ENCODE measurements around the gene ABR. TPM values are rescaled to one million over a fixed set of nuclear protein-coding genes. Genes with fewer than 3 reads are reported as not detected.

ABR gene
- polyA plus RNA-seq, 1 donor from 2014 or later: 34.5 TPM

DNA sequence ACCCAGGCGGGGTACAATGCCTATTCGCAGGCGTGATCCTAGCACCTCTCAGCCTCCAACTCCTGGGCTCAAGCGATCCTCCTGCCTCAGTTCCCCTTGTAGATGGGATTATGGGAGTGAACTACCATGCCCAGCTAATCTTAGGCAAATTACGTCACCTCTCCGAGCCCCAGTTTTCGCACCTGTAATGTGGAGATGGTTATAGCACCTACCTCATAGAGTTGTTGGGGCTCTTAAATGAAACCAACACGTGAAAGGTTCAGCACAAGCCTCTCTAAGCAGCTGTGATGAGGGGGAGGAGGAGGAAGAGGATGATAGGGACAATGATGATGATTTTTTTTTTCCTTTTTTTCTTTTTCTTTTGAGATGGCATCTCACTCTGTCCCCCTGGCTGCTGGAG lies 59.9 kb downstream of the ABR start:
- Histone ChIP-seq H3F3A (ENCODE audit: insufficient read depth, low read length, poor library complexity, severe bottlenecking) (no peaks in the 10 kb centered on the region), H3K9me2 (ENCODE audit: insufficient read depth, low read length) (no peaks in the 10 kb centered on the region), H2AFZ (ENCODE audit: low read depth, low read length) (no peak overlapping the region), H3K36me3 (ENCODE audit: insufficient read depth, low read length) (no peaks in the 10 kb centered on the region), H3K27me3 (ENCODE audit: insufficient read depth, low read depth, low read length) (no peaks in the 10 kb centered on the region), H3K27ac (ENCODE audit: low read length) (no peak overlapping the region), H3K4me2 (ENCODE audit: low read length) (no peak overlapping the region), H3K79me2 (replicated peaks; ENCODE audit: insufficient read depth, low read length) (peaks cover 3% of the 10 kb centered on the region), H3K9me3 (ENCODE audit: low read length) (no peaks in the 10 kb centered on the region), H4K20me1 (ENCODE audit: insufficient read depth) (no peaks in the 10 kb centered on the region), H3K9ac (ENCODE audit: low read length) (no peak overlapping the region), H3K4me3 (ENCODE audit: low read length) (no peak overlapping the region)
- TF ChIP-seq, protein P1, sequence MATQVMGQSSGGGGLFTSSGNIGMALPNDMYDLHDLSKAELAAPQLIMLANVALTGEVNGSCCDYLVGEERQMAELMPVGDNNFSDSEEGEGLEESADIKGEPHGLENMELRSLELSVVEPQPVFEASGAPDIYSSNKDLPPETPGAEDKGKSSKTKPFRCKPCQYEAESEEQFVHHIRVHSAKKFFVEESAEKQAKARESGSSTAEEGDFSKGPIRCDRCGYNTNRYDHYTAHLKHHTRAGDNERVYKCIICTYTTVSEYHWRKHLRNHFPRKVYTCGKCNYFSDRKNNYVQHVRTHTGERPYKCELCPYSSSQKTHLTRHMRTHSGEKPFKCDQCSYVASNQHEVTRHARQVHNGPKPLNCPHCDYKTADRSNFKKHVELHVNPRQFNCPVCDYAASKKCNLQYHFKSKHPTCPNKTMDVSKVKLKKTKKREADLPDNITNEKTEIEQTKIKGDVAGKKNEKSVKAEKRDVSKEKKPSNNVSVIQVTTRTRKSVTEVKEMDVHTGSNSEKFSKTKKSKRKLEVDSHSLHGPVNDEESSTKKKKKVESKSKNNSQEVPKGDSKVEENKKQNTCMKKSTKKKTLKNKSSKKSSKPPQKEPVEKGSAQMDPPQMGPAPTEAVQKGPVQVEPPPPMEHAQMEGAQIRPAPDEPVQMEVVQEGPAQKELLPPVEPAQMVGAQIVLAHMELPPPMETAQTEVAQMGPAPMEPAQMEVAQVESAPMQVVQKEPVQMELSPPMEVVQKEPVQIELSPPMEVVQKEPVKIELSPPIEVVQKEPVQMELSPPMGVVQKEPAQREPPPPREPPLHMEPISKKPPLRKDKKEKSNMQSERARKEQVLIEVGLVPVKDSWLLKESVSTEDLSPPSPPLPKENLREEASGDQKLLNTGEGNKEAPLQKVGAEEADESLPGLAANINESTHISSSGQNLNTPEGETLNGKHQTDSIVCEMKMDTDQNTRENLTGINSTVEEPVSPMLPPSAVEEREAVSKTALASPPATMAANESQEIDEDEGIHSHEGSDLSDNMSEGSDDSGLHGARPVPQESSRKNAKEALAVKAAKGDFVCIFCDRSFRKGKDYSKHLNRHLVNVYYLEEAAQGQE (IDR thresholded peaks at IDR 0.05; ENCODE audit: borderline replicate concordance): no peak
- no peak for TF ChIP-seq SMC3 (conservative IDR thresholded peaks at IDR 0.05; ENCODE audit: poor library complexity)
- no peak for TF ChIP-seq TAF1 (IDR thresholded peaks at IDR 0.05; ENCODE audit: low read depth)
- TF ChIP-seq POLR2AphosphoS5 (IDR thresholded peaks at IDR 0.05): no peak
- TF ChIP-seq MXI1 (conservative IDR thresholded peaks at IDR 0.05; ENCODE audit: poor library complexity, severe bottlenecking): no peak
- TF ChIP-seq, protein P2, sequence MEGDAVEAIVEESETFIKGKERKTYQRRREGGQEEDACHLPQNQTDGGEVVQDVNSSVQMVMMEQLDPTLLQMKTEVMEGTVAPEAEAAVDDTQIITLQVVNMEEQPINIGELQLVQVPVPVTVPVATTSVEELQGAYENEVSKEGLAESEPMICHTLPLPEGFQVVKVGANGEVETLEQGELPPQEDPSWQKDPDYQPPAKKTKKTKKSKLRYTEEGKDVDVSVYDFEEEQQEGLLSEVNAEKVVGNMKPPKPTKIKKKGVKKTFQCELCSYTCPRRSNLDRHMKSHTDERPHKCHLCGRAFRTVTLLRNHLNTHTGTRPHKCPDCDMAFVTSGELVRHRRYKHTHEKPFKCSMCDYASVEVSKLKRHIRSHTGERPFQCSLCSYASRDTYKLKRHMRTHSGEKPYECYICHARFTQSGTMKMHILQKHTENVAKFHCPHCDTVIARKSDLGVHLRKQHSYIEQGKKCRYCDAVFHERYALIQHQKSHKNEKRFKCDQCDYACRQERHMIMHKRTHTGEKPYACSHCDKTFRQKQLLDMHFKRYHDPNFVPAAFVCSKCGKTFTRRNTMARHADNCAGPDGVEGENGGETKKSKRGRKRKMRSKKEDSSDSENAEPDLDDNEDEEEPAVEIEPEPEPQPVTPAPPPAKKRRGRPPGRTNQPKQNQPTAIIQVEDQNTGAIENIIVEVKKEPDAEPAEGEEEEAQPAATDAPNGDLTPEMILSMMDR (IDR thresholded peaks at IDR 0.05; ENCODE audit: poor library complexity, severe bottlenecking): no peak
- TF ChIP-seq EZH2 (IDR thresholded peaks at IDR 0.05; ENCODE audit: borderline replicate concordance, insufficient read depth, low read length, poor library complexity, severe bottlenecking): no peak
- no peak for TF ChIP-seq RAD21 (conservative IDR thresholded peaks at IDR 0.05)
- no peak for TF ChIP-seq EP300 (conservative IDR thresholded peaks at IDR 0.05; ENCODE audit: poor library complexity, severe bottlenecking)

GRCh38 chr17:1116602-1117001 lies 63.2 kb downstream of the ABR start:
- Histone ChIP-seq H3K36me3 (ENCODE audit: insufficient read depth, low read length) (no peaks in the 10 kb centered on the region), H3K4me2 (ENCODE audit: low read length) (no peak overlapping the region), H3K27ac (ENCODE audit: low read length) (no peak overlapping the region), H4K20me1 (ENCODE audit: insufficient read depth) (no peaks in the 10 kb centered on the region), H2AFZ (ENCODE audit: low read depth, low read length) (no peak overlapping the region), H3K4me3 (ENCODE audit: low read length) (no peak overlapping the region), H3K9ac (ENCODE audit: low read length) (no peak overlapping the region), H3K9me2 (ENCODE audit: insufficient read depth, low read length) (no peaks in the 10 kb centered on the region), H3K27me3 (ENCODE audit: insufficient read depth, low read depth, low read length) (no peaks in the 10 kb centered on the region), H3K79me2 (replicated peaks; ENCODE audit: insufficient read depth, low read length) (no peaks in the 10 kb centered on the region), H3F3A (ENCODE audit: insufficient read depth, low read length, poor library complexity, severe bottlenecking) (no peaks in the 10 kb centered on the region), H3K9me3 (ENCODE audit: low read length) (no peaks in the 10 kb centered on the region)
- TF ChIP-seq, protein P2 (IDR thresholded peaks at IDR 0.05; ENCODE audit: poor library complexity, severe bottlenecking): no peak
- TF ChIP-seq TAF1 (IDR thresholded peaks at IDR 0.05; ENCODE audit: low read depth) (no peak), RAD21 (conservative IDR thresholded peaks at IDR 0.05) (no peak)
